ENCODE data around the gene TMED9.

The TMED9 gene

DNA sequence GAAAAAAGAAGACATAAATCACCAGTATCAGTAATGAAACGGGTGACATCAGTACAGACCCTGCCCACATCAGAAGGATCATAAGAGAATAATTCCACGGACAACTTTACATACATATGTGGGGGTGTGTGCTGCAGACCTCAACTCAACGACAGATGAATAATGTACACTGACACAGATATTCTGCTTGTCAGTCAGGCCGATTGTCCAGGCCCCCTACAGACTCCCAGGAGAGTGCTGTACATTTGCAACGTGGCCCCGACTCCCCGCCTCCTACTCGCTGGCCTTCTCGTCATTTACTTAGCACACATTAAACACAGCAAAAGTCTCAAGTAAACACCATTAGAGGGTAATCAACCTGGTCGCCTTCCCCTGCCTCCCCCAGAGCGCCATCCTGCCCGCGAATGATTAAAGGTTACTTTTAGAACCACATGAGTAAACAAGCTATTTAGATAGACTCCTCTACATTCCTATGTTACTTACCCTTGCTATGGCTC lies 3.5 kb upstream of the TMED9 start:
- no peak for DNase-seq

DNA sequence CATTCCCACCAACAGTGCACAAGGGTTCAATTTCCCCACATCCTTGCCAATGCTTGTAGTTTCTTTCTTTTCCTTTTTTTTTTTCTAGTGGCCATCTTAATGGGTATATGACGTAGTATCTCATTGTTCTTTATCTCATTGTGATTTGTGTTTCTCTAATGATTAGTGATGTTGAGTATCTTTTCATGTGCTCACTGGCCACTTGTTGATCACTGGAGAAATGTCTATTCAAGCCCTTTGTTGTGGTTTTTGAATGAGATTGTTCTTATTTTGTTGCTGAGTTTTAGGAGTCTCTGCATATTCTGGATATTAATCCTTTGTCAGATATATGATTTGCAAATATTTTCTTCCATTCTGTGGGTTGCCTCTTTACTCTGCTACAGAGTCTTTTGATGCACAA lies 1.6 kb upstream of the TMED9 start:
- no peak for DNase-seq

GRCh38 chr5:177591690-177592009 lies 353 bp upstream of the TMED9 start:
- DNase-seq: no peak

- DNase-seq: no peak
Observed at GRCh38 chr5:177592905-177593304, 902 bp downstream of the TMED9 start.

DNA sequence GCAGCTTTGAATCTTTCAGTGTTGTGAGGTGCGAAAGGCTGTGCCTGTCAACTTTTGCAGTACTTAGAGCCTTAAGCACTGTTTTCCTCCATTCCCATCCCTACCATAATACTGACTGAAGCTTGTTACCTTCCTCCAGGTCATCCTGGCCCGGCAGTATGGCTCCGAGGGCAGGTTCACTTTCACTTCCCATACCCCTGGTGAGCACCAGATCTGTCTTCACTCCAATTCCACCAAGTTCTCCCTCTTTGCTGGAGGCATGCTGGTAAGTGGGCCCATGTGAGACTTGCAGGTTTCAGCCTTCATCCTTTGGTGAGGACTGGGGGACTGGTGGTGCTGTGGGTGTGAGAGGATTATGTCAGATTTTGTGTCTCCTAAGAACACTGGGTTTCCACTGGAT lies 1.5 kb downstream of the TMED9 start:
- DNase-seq: no peak

DNA sequence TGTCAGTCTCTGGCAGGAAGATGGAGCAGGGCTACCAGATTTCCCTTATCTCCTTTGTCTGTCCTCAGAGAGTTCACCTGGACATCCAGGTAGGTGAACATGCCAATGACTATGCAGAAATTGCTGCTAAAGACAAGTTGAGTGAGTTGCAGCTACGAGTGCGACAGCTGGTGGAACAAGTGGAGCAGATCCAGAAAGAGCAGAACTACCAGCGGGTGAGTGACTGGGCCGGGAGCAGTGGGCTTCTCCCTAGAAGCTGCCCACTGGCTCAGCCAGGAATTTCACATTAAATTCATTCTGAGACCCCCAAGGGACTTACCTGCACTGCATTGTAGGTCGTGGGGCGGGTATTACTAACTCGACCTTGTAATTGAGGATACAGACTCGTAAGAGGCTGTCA lies 2.1 kb downstream of the TMED9 start:
- DNase-seq: no peak

- DNase-seq: no peak
Observed at GRCh38 chr5:177595026-177595585, 3.1 kb downstream of the TMED9 start.

DNA sequence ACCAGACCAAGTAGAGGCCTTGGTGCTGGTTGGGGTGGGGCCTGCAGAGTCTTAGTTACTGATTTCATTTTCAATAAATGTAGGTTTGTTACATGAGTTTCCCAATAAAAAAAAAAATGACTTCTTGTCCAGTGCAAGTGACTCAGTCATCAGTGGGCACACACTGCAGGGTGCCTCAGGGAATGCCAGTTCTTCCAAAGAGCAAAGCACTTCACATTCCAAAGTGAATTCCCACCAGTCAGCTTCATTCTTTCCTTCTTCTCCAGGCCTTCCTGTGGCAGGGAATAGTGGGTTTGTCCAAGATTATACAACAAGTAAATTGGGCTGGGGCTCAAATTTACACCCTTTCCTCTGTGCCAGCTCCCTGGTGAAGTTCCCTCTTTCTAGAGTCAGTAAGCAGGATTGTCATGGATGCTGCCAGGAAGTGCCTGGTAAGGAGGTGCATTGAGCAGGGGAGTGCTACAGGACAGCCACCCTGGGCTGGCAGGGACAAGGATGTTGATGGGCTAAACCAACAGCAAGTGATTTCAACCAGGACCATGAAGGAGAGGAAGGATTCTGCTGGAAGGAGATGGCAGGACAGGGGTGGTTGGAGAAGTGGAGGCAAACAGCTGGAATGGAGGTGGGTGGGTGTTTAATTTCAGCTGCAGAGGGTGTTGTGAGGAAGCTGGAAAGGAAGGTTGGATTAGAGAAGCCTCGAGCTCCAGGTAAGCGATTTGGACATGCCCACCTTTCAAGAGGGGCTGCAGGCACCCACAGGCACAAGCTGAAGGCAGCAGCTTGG lies 4.2 kb downstream of the TMED9 start:
- no peak for DNase-seq

GRCh38 chr5:177596775-177597238 lies 4.8 kb downstream of the TMED9 start:
- DNase-seq: no peak

DNA sequence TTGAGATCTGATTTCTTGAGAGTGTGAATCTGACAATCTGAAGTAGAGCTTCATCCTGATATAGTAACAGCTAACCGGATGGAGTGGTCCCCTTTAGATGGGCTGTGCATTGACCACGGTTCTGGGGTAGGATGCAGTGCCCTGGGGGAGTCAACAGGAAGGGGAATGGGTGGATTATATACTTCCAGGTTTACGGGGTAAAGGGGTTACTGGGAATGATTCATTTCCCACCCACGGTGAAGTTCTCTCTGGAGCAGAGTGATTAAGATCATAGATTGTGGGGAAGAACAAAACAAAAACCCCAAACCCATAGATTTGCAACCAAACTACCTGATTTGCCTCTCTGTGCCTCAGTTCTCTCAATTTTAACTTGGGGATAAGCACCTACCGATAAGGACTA lies 6.5 kb downstream of the TMED9 start:
- no peak for DNase-seq

DNA sequence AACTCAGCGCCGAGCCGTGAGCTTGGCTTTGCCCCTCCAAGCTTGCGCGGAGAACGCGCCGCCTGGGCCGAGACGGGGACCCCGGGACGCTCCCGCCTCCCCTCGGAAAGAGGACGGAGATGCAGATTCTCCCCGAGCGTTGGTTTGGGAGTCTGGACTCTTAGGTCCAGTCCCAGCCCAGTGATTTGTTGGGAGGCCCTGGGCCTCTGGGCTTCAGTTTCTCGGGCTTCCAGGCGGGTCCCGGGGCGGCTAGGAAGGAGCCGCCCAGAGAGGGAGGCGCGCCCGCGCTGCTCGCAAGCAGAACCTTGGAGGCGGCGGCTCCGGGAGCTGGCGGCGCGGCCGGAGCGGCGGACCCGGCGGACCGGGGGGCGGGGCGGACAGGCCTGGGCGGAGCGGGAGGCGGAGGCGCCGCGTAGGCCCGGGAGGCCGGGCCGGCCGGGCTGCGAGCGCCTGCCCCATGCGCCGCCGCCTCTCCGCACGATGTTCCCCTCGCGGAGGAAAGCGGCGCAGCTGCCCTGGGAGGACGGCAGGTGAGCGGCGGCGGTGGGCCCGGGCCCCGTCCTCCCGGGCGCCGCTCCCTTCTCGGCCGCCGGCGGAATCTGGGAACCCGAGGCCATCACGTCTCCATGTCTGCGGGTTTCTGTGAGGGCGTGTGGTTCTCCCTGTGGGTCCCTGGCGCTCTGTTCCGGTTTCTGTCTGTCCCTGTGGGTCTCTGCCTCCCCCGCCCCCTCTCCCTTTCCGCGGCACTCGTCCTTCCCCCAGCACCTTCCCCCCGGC lies 7.9 kb downstream of the TMED9 start, which contains the start of gene B4GALT7:
Gene B4GALT7 (plus strand): TSS at position 402 of the 777 bp plus-strand sequence. CDS start 79 bp downstream, at position 481.
- DNase-seq: peak; percentile 30

- DNase-seq: no peak
Observed at GRCh38 chr5:177600508-177601018, 8.6 kb downstream of the TMED9 start.

DNA sequence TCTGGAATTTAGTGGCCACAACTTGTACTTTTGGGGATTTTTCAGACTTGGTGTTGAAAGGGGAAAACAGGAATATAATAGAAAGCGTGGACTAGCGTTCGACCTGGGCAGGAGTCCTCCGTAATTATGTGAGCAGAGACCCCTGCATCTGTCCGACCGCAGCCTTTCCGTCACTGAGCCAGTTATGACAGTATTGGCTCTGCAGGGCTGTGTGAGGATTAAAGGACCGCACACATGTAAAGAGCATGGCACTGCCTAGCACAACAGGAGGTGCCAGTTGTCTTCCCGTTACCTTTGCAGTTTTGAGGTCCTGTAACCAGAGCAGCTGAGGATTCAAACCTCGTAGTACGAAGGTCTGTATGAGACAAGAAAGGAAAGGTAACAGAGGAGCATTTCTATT lies 9.1 kb downstream of the TMED9 start:
- DNase-seq: no peak

DNA sequence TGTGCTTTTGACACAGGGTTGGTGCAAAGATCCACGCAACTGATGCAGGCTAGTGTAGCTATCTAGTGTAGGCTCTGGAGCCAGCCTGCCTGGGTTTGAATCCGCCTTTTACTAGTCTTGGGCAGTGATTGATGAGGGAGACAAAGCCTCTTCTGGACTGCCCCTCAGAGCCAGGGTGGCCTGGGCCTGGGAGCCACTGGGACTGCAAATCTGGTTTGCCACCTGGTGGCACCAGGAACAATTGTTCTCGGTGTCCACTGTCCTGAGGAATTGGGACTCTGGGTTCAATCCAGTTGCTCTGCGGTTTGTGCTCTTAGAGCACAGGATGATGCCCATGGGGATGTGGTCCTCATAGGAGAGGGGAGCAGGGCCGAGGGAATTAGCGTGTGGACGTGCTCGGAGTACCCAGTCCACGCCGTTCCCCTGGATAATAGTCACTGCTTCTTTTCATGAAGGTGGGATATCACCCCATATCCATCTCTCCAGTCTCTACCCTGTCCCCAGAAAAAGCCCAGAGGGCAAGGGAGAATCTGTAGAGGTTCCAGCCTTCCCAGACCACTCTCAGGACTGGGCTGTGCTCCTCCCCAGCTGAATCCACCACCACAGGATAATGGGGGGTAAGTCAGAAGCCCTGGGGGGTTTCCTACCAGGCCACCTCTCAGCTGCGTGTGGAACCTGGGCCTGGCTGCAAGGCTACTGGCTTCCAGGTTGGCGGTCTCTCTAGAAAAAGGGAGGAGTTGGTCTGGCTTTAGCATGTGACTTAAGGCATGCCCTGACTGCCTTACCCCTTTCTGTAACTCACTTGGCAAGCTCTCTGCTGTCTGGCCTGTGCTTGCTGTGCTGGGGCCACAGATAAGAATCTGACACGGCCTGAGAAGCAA lies 9.8 kb downstream of the TMED9 start:
- no peak for DNase-seq

DNA sequence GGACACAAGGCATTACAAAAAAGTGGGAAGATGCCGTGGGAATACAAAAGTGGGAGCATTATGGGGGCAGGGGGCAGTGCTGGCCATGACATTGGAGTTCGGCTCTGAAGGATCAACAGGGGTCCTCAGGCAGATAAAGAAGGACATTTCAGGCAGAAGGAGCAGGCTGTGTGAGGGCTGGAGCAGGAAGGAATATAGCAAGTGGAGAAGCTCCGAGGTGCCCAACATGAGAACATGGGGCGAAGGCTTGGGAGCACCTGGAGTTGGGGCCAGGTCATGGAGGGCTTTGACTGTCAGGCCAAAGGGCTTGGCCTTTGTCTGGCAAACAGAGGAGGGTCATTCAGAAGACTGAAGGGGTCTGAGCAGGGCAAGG lies 10.4 kb downstream of the TMED9 start:
- no peak for DNase-seq

DNA sequence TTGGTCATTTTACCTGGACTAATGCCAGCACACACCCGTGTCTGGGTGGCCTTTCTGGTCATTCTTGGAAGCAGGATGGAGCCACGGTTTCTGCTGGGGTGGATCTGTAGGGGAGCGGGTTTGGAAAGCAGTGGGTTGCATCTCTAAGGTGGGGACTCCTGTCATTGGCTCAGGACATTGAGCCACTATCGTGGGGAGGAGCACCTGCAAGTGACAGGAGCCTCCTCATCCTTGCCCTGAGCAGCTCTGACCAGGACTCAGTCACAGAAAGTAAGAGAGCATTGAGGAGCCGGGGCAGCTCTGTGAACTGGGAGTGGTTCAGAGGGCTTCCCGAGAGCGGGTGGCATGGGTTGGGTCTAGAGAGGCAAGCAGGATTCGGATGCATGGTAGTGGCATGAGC lies 11.6 kb downstream of the TMED9 start:
- DNase-seq: no peak

DNA sequence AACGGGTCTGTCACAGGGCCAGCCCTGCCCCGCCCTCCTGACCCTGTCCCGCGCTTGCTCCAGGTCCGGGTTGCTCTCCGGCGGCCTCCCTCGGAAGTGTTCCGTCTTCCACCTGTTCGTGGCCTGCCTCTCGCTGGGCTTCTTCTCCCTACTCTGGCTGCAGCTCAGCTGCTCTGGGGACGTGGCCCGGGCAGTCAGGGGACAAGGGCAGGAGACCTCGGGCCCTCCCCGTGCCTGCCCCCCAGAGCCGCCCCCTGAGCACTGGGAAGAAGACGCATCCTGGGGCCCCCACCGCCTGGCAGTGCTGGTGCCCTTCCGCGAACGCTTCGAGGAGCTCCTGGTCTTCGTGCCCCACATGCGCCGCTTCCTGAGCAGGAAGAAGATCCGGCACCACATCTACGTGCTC lies 12.1 kb downstream of the TMED9 start:
- no peak for DNase-seq

GRCh38 chr5:177604656-177605055 lies 12.7 kb downstream of the TMED9 start:
- no peak for DNase-seq

DNA sequence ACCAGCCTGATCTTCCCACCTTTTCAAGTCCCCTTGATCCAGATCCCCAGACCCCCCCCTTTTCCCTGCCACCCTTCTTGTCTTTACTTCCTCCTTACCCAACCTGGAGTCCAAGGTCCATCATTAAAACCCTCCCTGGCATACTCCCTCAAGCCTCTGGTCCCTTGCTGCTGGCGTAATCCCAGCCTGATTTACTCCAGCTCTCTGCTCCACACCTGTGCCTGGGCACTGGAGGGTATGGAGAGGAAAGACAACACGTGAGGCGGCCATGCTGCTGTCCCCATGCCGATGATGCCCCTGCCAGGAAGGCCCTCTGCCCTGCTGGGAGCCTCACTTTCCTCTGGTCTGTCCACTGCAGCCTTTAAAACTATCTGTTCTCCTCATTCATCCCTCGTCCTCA lies 13.1 kb downstream of the TMED9 start:
- no peak for DNase-seq

- DNase-seq: no peak
Observed at GRCh38 chr5:177605667-177606066, 13.7 kb downstream of the TMED9 start.

DNA sequence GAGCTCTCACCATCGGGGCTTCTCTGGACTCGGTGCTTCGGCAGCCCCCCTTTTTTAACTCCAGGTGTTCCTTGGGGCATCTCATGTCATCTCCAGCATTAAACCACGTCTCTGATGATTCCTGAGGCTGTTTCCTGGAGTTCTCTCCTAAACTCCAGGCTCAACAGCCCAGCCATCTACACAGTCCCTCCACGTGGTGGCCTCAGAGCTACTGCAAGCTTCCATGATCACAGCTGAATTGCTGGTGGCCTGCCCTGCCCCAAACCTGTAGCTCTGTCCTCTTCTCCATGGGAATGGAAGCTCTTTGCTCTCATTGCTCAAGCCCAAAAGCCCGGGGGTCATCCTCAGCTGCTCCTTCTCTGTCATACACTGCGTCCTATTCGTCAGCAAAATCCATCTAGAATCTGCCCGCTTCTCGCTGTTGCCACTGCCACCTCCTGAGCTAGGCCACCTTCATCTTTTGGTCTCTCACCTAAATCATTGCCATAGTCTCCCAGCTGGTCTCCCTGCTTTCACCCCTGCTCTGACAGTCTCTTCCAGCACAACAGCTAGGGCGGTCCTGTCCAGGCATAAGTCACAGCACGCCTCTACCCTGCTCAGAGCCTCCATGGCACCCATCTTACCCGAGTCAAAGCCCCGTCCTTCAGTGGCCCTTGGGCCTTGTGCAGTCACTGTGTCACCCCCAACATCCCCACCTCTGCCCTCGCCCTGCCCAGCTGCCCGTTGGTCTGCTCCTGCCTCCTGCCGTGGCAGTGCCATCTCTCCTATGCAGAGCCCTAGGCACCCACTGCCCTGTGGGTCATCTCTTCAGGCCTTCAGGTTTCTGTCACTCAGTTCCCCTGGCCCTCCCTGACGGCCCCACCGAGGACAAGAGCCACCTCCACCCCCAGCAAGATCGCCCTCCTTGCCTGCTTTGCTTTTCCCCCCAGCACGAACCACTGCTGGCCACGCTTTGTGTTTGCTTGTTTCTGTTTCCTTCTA lies 14.4 kb downstream of the TMED9 start:
- no peak for DNase-seq

DNA sequence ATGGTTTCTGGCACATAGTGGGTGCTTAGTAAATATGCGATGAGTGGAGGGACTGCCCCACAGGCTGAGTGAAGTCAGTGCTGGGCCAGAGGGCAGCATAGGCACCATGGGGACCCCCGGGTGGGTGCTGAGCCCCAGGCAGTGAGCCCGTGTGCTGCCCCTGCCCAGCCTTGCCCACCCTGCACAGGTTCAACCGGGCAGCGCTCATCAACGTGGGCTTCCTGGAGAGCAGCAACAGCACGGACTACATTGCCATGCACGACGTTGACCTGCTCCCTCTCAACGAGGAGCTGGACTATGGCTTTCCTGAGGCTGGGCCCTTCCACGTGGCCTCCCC lies 15.1 kb downstream of the TMED9 start:
- DNase-seq: no peak

Measured in SHP77 treated with DMSO at 0.1 percent for 48 hours (cell line).